HepG2 (cell line): ENCODE measurements around the gene NOXA1. TPM values are rescaled to one million over a fixed set of nuclear protein-coding genes. Genes with fewer than 3 reads are reported as not detected.
A peak's percentile ranks its signal among the peaks of the same experiment; 100 is the strongest.

ENCODE experiments used
- NFE2L2 ChIP-seq: fragments of 150-350 bp; IDR thresholded peaks from 2 replicates; pipeline ENCODE4 v1.6.1; 2014; ENCODE audit warnings: low read length
- SMARCC2 ChIP-seq: fragments of 450-650 bp; IDR thresholded peaks from 2 replicates; pipeline ENCODE4 v1.6.1; 2017; ENCODE audit warnings: antibody characterized with exemption, mild to moderate bottlenecking
- SYNCRIP ChIP-seq: fragments of 200-400 bp; formaldehyde crosslinking; IDR thresholded peaks from 2 replicates; pipeline ENCODE4 v1.6.1; 2018; ENCODE audit warnings: mild to moderate bottlenecking, low read depth, low read length; ENCODE audit not compliant: insufficient read depth
- ZNF12 ChIP-seq: sonication (generic); formaldehyde crosslinking; IDR thresholded peaks from 2 replicates; pipeline ENCODE4 v1.5.0; 2020; ENCODE audit warnings: missing genetic modification reagents
- ZNF3 ChIP-seq: IDR thresholded peaks from 2 replicates; pipeline ENCODE4 v1.7.0; 2017; ENCODE audit warnings: inconsistent platforms
- ZNF569 ChIP-seq: sonication (generic); formaldehyde crosslinking; IDR thresholded peaks from 2 replicates; pipeline ENCODE4 v1.5.0; 2020; ENCODE audit warnings: mild to moderate bottlenecking, missing genetic modification reagents, moderate library complexity, borderline replicate concordance
- ZNF766 ChIP-seq: sonication (generic); formaldehyde crosslinking; IDR thresholded peaks from 2 replicates; pipeline ENCODE4 v1.5.0; 2020; ENCODE audit warnings: missing genetic modification reagents, borderline replicate concordance
- ZNF781 ChIP-seq: sonication (generic); formaldehyde crosslinking; IDR thresholded peaks from 2 replicates; pipeline ENCODE4 v1.5.1; 2020; ENCODE audit warnings: borderline replicate concordance, mild to moderate bottlenecking, missing genetic modification reagents; ENCODE audit errors: not compliant biosample characterization
- polyA plus RNA-seq, 8 experiments: library from polyadenylated mRNA; depleted of rRNA in 3 of 8; stranded (reverse) in 7 of 8; unstranded in 1 of 8; fragments of >200 nt; fragmentation: Illumina TruSeq in 4 of 8; extraction: Trizol in 4 of 8; gene quantifications; 2 replicates each; pipeline versions ENCODE4 v1.2.1 to v1.2.3, GENCODE V29; 2011 to 2016; ENCODE audit warnings: low read depth in 4 of 8, missing spikeins in 1 of 8, mixed read lengths in 1 of 8; ENCODE audit not compliant: insufficient read depth in 1 of 8
- total RNA-seq, 5 experiments: library from RNA; depleted of rRNA; stranded (reverse); fragments of >200 nt; fragmentation: Illumina TruSeq; extraction: Trizol; gene quantifications; 2 replicates each; pipeline ENCODE4 v1.2.3, GENCODE V29; 2016; ENCODE audit warnings: low read depth in 1 of 5
- TF ChIP-seq, protein P1 (sequence below): sonication (generic); formaldehyde crosslinking; IDR thresholded peaks from one replicate; pipeline ENCODE4 v1.5.1; 2020; ENCODE audit warnings: mild to moderate bottlenecking, missing genetic modification reagents; ENCODE audit errors: not compliant biosample characterization
- TF ChIP-seq, protein P2 (sequence below): sonication (generic); formaldehyde crosslinking; IDR thresholded peaks from 2 replicates; pipeline ENCODE4 v1.4.0; 2020; ENCODE audit warnings: missing genetic modification reagents
- TF ChIP-seq, protein P3 (sequence below), 2 experiments: sonication (generic) in 1 of 2; formaldehyde crosslinking in 1 of 2; IDR thresholded peaks; 2 replicates each; pipeline versions ENCODE4 v1.5.1 to v1.6.1; 2011 to 2020; ENCODE audit warnings: borderline replicate concordance in 1 of 2, low read depth in 1 of 2, low read length in 1 of 2, mild to moderate bottlenecking in 1 of 2, missing genetic modification reagents in 1 of 2, moderate library complexity in 1 of 2
- TF ChIP-seq, protein P4 (sequence below): sonication (generic); formaldehyde crosslinking; IDR thresholded peaks from 2 replicates; pipeline ENCODE4 v1.5.0; 2020; ENCODE audit warnings: mild to moderate bottlenecking, missing genetic modification reagents, moderate library complexity

The NOXA1 gene
- total and polyA plus RNA-seq, 2 of the 13 experiments (the other 11 are each of a cell fraction or from before 2014, with no cell fraction given): 0.78 to 1.2 TPM

DNA sequence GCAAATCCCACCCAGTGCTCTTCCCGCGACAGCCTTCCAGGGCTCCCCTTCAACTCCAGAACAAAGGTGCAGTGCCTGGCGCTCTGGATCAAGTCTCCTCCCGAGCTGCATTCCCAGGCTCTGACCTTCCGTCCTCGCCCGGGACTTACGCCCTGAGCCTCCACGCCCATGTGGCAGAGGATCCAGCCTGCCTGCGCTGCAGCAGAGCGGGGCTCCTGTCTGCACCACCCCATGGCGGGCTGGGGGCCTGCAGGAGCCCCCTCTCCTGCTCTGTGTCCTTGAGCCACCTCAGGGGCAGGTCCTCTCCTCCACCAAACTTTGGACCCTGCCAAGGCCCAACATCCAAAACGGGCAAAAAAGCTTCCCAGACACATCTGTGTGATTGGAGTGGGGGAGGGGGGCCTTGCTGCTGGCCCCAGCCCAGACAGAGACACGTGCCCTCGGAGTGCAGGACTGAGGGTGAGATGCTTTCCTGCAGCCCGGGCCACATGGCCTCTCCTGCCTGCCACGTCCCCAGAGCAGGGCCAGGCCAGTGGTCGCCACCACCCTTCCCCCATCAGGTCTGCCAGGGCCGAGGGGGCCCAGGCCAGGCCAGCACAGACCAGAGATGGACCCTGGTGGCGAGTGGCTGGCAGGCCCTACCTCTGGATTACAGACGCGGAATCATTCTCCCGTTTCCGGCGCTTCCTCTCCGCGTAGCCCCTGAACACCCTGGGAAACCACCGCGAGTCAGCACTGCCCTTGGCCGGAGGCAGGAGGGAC lies 31.6 kb downstream of the NOXA1 start (continued):
- TF ChIP-seq, protein P1, sequence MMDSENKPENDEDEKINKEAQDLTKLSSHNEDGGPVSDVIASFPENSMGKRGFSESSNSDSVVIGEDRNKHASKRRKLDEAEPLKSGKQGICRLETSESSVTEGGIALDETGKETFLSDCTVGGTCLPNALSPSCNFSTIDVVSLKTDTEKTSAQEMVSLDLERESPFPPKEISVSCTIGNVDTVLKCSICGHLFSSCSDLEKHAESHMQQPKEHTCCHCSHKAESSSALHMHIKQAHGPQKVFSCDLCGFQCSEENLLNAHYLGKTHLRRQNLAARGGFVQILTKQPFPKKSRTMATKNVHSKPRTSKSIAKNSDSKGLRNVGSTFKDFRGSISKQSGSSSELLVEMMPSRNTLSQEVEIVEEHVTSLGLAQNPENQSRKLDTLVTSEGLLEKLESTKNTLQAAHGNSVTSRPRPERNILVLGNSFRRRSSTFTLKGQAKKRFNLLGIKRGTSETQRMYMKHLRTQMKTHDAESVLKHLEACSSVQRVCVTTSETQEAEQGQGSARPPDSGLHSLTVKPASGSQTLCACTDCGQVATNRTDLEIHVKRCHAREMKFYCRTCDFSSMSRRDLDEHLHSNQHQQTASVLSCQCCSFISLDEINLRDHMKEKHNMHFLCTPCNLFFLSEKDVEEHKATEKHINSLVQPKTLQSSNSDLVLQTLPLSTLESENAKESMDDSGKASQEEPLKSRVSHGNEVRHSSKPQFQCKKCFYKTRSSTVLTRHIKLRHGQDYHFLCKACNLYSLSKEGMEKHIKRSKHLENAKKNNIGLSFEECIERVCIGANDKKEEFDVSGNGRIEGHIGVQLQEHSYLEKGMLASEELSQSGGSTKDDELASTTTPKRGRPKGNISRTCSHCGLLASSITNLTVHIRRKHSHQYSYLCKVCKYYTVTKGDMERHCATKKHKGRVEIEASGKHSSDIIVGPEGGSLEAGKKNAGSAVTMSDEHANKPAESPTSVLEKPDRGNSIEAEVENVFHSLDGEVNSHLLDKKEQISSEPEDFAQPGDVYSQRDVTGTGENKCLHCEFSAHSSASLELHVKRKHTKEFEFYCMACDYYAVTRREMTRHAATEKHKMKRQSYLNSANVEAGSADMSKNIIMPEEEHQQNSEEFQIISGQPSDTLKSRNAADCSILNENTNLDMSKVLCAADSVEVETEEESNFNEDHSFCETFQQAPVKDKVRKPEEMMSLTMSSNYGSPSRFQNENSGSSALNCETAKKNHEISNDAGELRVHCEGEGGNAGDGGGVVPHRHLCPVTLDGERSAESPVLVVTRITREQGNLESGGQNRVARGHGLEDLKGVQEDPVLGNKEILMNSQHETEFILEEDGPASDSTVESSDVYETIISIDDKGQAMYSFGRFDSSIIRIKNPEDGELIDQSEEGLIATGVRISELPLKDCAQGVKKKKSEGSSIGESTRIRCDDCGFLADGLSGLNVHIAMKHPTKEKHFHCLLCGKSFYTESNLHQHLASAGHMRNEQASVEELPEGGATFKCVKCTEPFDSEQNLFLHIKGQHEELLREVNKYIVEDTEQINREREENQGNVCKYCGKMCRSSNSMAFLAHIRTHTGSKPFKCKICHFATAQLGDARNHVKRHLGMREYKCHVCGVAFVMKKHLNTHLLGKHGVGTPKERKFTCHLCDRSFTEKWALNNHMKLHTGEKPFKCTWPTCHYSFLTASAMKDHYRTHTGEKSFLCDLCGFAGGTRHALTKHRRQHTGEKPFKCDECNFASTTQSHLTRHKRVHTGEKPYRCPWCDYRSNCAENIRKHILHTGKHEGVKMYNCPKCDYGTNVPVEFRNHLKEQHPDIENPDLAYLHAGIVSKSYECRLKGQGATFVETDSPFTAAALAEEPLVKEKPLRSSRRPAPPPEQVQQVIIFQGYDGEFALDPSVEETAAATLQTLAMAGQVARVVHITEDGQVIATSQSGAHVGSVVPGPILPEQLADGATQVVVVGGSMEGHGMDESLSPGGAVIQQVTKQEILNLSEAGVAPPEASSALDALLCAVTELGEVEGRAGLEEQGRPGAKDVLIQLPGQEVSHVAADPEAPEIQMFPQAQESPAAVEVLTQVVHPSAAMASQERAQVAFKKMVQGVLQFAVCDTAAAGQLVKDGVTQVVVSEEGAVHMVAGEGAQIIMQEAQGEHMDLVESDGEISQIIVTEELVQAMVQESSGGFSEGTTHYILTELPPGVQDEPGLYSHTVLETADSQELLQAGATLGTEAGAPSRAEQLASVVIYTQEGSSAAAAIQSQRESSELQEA (CRISPR knock-in tag): no peak
- TF ChIP-seq, protein P2, sequence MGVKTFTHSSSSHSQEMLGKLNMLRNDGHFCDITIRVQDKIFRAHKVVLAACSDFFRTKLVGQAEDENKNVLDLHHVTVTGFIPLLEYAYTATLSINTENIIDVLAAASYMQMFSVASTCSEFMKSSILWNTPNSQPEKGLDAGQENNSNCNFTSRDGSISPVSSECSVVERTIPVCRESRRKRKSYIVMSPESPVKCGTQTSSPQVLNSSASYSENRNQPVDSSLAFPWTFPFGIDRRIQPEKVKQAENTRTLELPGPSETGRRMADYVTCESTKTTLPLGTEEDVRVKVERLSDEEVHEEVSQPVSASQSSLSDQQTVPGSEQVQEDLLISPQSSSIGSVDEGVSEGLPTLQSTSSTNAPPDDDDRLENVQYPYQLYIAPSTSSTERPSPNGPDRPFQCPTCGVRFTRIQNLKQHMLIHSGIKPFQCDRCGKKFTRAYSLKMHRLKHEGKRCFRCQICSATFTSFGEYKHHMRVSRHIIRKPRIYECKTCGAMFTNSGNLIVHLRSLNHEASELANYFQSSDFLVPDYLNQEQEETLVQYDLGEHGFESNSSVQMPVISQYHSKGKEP (CRISPR knock-in tag): no peak
- peak; percentile 62; the same call in 1 of the 2 replicates for TF ChIP-seq ZNF569
- TF ChIP-seq SYNCRIP: no peak
- TF ChIP-seq ZNF781 (CRISPR knock-in tag): peak; percentile 84
- no peak for TF ChIP-seq NFE2L2
- TF ChIP-seq ZNF12 (CRISPR knock-in tag): no peak
- TF ChIP-seq ZNF766 (CRISPR knock-in tag): peak; percentile 81; the same call in 1 of the 2 replicates
- TF ChIP-seq, protein P3, sequence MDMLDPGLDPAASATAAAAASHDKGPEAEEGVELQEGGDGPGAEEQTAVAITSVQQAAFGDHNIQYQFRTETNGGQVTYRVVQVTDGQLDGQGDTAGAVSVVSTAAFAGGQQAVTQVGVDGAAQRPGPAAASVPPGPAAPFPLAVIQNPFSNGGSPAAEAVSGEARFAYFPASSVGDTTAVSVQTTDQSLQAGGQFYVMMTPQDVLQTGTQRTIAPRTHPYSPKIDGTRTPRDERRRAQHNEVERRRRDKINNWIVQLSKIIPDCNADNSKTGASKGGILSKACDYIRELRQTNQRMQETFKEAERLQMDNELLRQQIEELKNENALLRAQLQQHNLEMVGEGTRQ (IDR thresholded peaks at IDR 0.05; ENCODE audit: low read depth, low read length): peak; percentile 56
- TF ChIP-seq, protein P3 (CRISPR knock-in tag; IDR thresholded peaks at IDR 0.05; ENCODE audit: borderline replicate concordance): peak; percentile 80
- TF ChIP-seq, protein P4, sequence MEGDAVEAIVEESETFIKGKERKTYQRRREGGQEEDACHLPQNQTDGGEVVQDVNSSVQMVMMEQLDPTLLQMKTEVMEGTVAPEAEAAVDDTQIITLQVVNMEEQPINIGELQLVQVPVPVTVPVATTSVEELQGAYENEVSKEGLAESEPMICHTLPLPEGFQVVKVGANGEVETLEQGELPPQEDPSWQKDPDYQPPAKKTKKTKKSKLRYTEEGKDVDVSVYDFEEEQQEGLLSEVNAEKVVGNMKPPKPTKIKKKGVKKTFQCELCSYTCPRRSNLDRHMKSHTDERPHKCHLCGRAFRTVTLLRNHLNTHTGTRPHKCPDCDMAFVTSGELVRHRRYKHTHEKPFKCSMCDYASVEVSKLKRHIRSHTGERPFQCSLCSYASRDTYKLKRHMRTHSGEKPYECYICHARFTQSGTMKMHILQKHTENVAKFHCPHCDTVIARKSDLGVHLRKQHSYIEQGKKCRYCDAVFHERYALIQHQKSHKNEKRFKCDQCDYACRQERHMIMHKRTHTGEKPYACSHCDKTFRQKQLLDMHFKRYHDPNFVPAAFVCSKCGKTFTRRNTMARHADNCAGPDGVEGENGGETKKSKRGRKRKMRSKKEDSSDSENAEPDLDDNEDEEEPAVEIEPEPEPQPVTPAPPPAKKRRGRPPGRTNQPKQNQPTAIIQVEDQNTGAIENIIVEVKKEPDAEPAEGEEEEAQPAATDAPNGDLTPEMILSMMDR (CRISPR knock-in tag): peak; percentile 41
- TF ChIP-seq ZNF3 (CRISPR knock-in tag): no peak
- TF ChIP-seq SMARCC2: no peak
